HG02852 (cell line): ENCODE measurements around the gene UNC5B.

Experiments
- ATAC-seq: cut with Tn5 transposase; IDR thresholded peaks from one replicate; pipeline ENCODE4 v1.9.1; 2021; ENCODE audit warnings: mild to moderate bottlenecking, moderate library complexity; ENCODE audit not compliant: unreplicated experiment

The UNC5B gene

GRCh38 chr10:71280216-71280615 is 67.8 kb downstream of the UNC5B start:
- ATAC-seq, result no peak

- ATAC-seq, result no peak
Observed at GRCh38 chr10:71280825-71281224, 68.5 kb downstream of the UNC5B start.

- no peak for ATAC-seq
Observed at GRCh38 chr10:71281646-71282322, 69.4 kb downstream of the UNC5B start.

- ATAC-seq, result no peak
Observed at GRCh38 chr10:71282323-71282680, 69.9 kb downstream of the UNC5B start.

GRCh38 chr10:71283410-71283809 is 71.0 kb downstream of the UNC5B start:
- ATAC-seq, result no peak

GRCh38 chr10:71283876-71284275 is 71.5 kb downstream of the UNC5B start:
- no peak for ATAC-seq

GRCh38 chr10:71284544-71285179 is 72.3 kb downstream of the UNC5B start:
- ATAC-seq, result no peak

GRCh38 chr10:71285180-71285545 is 72.8 kb downstream of the UNC5B start:
- no peak for ATAC-seq

GRCh38 chr10:71285986-71286385 is 73.6 kb downstream of the UNC5B start:
- no peak for ATAC-seq

- no peak for ATAC-seq
Observed at GRCh38 chr10:71286521-71287294, 74.3 kb downstream of the UNC5B start.

GRCh38 chr10:71287456-71287855 is 75.1 kb downstream of the UNC5B start:
- ATAC-seq, result no peak

- no peak for ATAC-seq
Observed at GRCh38 chr10:71288461-71288860, 76.1 kb downstream of the UNC5B start.

- no peak for ATAC-seq
Observed at GRCh38 chr10:71289421-71290130, 77.2 kb downstream of the UNC5B start.

GRCh38 chr10:71290331-71290730 is 78.0 kb downstream of the UNC5B start:
- ATAC-seq, result no peak

- ATAC-seq, result no peak
Observed at GRCh38 chr10:71290806-71291527, 78.6 kb downstream of the UNC5B start.

GRCh38 chr10:71291528-71291900 is 79.1 kb downstream of the UNC5B start:
- no peak for ATAC-seq

GRCh38 chr10:71292624-71293445 is 80.5 kb downstream of the UNC5B start:
- ATAC-seq, result no peak

- no peak for ATAC-seq
Observed at GRCh38 chr10:71293446-71294084, 81.2 kb downstream of the UNC5B start.

GRCh38 chr10:71294091-71294561 is 81.8 kb downstream of the UNC5B start:
- ATAC-seq, result no peak
